Stimulated activated CD4-positive, alpha-beta T cell treated with anti-CD3 and anti-CD28 coated beads, Interleukin-1b, Interleukin-23, amount 100 ng/mL, for 48 hours (primary cell): ENCODE data around the gene SHD.

Experiments
- DNase-seq: peaks from one replicate; pipeline ENCODE4 v3.0.0-alpha.2; 2020

The SHD gene

DNA sequence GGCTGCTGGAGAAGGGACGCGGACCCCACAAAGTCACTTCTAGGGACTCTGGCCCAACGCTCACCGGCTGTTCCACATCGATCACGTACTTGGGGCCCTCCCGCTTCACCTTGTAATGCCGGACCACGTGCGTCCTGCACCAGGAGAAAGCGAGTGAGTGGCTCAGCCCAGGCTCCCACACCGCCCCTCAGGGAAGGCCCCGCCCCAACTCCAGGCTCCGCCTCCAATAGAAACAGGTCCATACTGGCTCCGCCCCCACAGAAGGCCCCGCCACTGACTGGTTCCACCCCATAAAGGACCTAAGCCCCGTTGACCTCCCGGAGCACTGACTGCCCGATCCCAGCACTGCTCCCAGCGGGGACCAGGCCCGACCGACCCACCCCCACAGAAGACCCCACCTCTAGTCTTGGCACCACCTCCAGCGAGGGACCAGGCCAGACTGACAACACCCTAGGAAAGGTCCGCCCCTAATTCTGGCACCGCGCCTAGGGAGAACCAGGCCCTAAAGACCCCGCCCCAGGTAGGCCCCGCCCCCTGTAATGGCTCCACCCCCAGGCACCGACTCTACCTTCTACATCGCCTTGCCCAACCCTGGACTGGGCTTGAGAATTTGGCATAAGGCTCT is 48.3 kb downstream of the SHD start:
- peak; percentile 93 for DNase-seq

DNA sequence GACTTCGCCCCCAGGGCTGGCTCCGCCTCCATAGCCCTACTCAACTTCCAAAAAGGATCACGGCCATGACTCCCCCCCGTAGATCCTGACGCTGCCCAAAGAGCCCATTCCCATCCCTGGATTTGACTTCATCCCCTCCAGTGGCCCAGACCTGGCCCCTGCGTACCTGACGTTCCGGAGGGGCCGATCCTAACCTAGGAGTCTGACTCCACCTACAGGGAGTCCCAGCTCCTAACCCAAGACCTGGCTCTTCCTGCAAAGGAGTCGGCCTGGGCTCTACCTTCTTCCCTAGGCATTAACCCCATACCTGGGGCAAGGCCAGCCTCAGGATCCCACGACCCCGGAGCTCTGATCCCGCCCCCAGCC is 48.8 kb downstream of the SHD start:
- DNase-seq, result no peak

DNA sequence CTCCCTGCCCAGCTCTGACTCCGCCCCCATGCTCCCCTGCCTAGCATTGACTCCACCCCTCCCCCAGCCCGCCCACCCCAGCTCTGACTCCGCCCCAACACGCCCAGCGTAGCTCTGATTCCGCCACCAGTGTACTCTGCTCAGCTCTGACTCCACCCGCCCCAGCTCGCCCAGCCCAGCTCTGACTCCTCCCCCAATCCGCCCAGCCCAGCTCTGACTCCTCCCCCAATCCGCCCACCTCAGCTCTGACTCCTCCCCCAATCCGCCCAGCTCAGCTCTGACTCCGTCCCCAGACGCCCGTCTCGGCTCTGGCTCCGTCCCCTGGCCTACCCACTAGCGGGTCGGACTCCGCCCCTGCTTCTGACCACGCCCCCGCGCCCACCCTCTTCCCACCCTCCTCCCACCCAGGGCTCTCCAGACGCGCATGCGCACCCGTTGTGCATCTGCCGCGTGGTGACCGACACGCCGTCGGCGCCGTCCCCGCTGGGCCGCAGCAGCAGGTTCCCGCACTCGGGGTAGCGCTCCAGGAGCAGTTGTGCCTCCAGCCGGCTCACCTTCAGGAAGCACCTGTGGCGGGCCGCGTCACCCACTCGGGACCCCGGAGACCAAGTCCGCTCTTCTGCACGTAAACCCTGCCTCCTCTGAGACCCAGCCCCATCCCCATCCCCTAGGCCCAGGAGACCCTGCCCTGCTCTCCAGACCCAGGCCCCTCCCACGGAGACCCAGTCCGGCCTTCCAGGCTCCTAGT is 49.4 kb downstream of the SHD start:
- DNase-seq, result peak; percentile 99

DNA sequence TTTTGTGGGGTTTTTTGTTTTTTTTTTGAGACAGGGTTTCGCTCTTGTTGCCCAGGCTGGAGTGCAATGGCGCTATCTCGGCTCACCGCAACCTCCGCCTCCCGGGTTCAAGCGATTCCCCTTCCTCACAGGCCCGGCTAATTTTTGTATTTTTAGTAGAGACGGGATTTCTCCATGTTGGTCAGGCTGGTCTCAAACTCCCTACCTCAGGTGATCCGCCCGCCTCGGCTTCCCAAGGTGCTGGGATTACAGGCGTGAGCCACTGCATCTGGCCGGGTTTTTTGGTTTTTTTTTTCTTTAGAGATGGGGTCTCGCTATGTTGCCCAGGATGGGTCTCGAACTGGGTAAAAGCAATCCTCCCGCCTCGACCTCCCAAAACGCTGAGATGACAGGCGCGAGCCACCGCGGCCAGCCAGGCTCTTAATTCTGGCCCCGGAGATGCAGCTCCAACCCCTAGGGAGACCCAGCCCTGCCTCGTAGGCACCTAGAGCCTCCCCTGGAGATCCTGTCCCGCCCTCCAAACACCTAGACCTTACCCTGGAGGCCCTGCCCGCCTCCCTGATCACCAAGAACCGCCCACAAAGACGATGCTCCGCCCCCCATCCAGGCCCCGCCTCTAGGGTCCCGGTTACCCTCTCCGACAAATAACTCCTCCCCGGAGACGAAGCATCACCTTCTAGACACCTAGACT is 50.1 kb downstream of the SHD start:
- peak; percentile 75 for DNase-seq

DNA sequence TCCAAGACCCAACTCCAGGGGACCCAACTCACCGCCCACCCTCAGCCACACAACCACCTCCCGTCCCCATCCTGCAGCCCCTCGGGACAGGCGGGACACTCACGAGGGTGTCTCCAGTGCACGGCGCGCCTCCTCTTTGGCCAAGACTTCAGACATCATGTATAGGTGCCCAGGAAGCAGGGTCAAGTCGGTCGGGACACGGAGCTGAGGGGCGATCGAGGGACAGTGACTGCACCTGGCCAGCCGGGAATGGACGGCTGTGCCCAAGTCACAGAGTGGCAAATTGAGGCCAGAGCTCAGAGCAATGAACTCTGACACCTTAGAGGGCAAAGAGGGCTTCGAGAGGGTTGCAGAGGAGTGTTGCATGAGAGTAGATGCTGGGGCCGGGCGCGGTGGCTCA is 50.8 kb downstream of the SHD start:
- no peak for DNase-seq

DNA sequence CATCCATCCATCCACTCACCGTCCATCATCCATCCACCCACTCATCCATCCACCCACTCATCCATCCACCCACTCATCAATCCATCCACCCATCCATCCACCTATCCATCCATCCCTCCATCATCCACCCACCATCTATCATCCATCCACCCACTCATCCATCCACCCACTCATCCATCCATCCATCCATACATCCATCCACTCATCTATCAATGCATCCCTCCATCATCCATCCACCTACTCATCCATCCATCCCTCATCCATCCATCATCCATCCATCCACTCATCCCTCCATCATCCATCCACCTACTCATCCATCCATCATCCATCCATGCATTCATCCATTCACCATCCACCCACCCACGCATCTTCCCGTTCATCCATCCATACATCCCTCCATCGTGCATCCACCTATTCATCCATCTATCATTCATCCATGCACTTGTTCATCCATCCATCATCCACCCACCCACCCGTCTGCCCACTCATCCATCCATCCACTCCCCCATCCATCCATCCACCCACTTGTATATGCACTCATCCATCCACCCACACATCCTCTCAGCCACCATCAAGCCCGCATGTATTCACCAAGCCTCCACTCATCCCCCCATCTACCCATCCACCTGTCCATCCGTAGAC is 56.0 kb downstream of the SHD start:
- no peak for DNase-seq

DNA sequence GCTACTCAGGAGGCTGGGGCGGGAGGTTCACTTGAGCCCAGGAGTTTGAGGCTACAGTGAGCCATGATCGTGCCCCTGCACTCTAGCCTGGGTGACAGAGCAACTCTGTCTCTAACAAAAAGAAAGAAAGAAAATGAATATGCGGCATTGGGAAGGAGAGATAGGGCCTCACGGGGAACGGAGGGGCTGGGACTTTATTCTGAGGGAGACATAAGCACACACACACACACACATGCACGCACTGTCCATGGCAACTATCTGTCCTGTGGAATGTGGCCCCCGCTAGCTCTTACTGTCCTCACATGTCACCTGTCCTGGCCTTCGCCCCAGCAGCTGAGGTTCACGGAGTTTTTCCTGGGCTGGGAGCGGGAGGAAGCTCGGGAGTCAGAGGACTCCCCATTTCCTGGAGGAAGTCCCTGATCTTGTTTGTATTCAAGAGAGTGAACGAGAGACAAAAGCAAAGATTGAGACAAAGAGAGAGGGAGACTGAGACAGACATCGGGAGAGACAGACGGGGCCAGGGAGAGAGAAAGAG is 58.9 kb downstream of the SHD start:
- no peak for DNase-seq

DNA sequence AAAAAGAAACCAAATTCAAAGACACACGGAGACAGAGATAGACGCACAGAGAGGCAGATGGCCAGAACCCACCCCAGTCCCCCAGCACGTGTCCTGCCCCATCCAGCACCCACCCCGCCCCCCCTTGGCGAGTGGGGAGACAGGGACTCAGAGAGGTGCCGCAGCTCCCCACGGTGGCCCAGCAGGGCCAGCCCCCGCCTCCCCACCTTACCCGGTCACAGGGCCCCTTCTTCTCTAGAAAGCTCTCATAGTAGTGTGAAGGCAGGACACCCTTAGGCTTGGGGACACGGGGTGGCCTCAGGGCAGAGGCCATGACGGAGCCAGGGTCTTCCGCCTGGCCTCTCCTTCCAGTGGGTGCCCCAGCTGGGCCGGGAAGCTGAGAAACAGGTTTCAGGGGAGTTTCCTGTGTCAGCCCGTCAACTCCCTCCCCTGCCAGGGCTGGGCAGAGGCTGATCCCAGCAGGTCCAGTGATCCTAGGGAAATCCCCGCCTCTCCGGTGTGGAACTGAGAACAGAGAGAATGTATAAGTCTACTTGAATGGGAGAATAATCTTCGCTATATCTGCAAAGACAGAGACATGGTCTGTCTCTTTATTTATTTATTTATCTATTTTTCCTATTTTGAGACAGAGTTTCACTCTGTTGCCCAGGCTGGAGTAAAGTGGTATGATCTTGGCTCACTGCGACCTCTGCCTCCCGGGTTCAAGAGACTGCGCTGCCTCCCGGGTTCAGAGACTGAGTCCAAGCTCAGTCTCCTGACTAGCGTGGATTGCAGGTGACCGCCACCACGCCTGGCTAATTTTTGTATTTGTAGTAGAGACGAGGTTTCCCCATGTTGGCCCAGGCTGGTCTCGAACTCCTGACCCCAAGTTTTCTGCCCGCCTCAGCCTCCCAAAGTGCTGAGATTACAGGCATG is 59.6 kb downstream of the SHD start, which contains the start of gene STAP2:
TSS of gene STAP2 (minus strand) at position 387 of the 915 bp plus-strand sequence. CDS start at position 313, 74 bp downstream.
- DNase-seq, result no peak
